ENCODE data around the gene NUCKS1. TPM values are rescaled to one million over a fixed set of nuclear protein-coding genes. Genes with fewer than 3 reads are reported as not detected.
A peak's percentile ranks its signal among the peaks of the same experiment; 100 is the strongest.

NUCKS1 gene
- total and polyA plus RNA-seq, 2 of the 4 experiments (the other 2 are of a cell fraction) = 37.9 to 103 TPM

DNA sequence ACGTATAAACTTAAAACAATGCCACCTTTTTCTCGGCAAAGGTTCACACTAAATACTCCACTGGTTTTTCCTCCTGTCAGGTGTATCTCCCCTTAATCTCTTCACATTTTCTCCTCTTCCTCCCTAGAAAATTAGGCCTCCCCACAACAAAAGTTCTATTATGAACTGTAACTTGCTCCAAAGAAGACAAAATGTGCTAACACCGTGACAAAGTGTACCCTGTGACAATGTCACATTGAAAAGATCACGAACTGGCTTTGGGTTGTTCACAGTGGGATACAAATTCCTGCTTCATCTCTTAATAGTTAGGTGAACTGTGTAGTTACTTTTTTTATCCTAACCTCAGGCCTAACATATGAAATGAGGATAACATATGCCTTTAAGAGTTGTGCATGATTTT is 6.0 kb downstream of the NUCKS1 start:
- CTCF ChIA-PET = interaction anchor here (0.9 kb wide), 1 partner anchor 17 kb away, joined by 3 read pairs; no protein-coding TSS in a partner anchor

More for the DNA sequence above, 6.0 kb downstream of the NUCKS1 start:
- Histone ChIP-seq H2AK5ac (ENCODE audit: low read depth, low read length) (no peak overlapping the region), H3K36me3 (ENCODE audit: control insufficient read depth, insufficient read depth, low read length) (peaks cover 4% of the 10 kb centered on the region), H2AFZ (replicated peaks; ENCODE audit: low read length, poor library complexity) (no peak overlapping the region), H3K18ac (ENCODE audit: low read depth, low read length) (no peak overlapping the region), H3K9me1 (ENCODE audit: insufficient read depth, low read length) (peaks cover 12% of the 10 kb centered on the region), H2BK120ac (ENCODE audit: low read depth, low read length) (no peak overlapping the region), H3K4me3 (ENCODE audit: insufficient read depth, low read depth, low read length) (no peak overlapping the region), H3K9me3 (ENCODE audit: control insufficient read depth, insufficient read depth, low read length) (no peaks in the 10 kb centered on the region), H4K91ac (ENCODE audit: insufficient read depth, low read depth, low read length) (no peak overlapping the region), H3K4me2 (ENCODE audit: low read depth, low read length) (no peak overlapping the region), H2AK9ac (replicated peaks; ENCODE audit: low read depth, low read length, poor library complexity) (no peak overlapping the region), H3K27me3 (ENCODE audit: control insufficient read depth, insufficient read depth, low read length) (no peaks in the 10 kb centered on the region), H3K9ac (ENCODE audit: low read depth, low read length) (no peak overlapping the region), H3K27ac (ENCODE audit: insufficient read depth, low read length) (no peak overlapping the region), H4K20me1 (ENCODE audit: insufficient read depth, low read length) (peaks cover 84% of the 10 kb centered on the region), H3K56ac (ENCODE audit: extremely low read depth, insufficient read depth, low read length) (no peak overlapping the region), H2BK5ac (ENCODE audit: low read depth, low read length, poor library complexity, severe bottlenecking) (no peak overlapping the region), H3K4me1 (ENCODE audit: control insufficient read depth, insufficient read depth, low read length) (peaks cover 5% of the 10 kb centered on the region; the same call in 1 of the 2 replicates), H3K23ac (ENCODE audit: low read depth, low read length) (peak overlapping the region; percentile 21; the same call in 1 of the 2 replicates), H2BK20ac (ENCODE audit: low read depth, low read length) (no peak overlapping the region), H3K14ac (replicated peaks; ENCODE audit: low read depth, low read length) (no peak overlapping the region), H4K5ac (ENCODE audit: low read depth, low read length) (no peak overlapping the region), H2BK15ac (ENCODE audit: low read depth, low read length) (no peak overlapping the region), H3K4ac (ENCODE audit: low read depth, low read length) (no peak overlapping the region), H3K79me1 (ENCODE audit: low read depth in 1 of 2, low read length in 2 of 2) (peaks cover 3 to 44% of the 10 kb centered on the region in 2 experiments), H4K8ac (ENCODE audit: low read depth in 2 of 2, low read length in 2 of 2) (no peak overlapping the region)
- dilution Hi-C loops (cut with HindIII; ENCODE audit: low sequenced_read_pairs, unreplicated experiment) (no loop called here), in situ Hi-C loops (cut with MboI; ENCODE audit: low sequenced_read_pairs) (no loop called here), intact Hi-C loops (cut with micrococcal nuclease) (no loop called here)
- TF ChIP-seq FOS (IDR thresholded peaks at IDR 0.05; ENCODE audit: low read depth, low read length) = no peak
- TF ChIP-seq, protein P1, sequence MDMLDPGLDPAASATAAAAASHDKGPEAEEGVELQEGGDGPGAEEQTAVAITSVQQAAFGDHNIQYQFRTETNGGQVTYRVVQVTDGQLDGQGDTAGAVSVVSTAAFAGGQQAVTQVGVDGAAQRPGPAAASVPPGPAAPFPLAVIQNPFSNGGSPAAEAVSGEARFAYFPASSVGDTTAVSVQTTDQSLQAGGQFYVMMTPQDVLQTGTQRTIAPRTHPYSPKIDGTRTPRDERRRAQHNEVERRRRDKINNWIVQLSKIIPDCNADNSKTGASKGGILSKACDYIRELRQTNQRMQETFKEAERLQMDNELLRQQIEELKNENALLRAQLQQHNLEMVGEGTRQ (IDR thresholded peaks at IDR 0.05; ENCODE audit: low read depth, low read length) = no peak
- TF ChIP-seq CTCF (conservative IDR thresholded peaks at IDR 0.05; ENCODE audit: low read depth, low read length) = no peak
- TF ChIP-seq RAD21 (IDR thresholded peaks at IDR 0.05; ENCODE audit: low read length) = no peak
- TF ChIP-seq MAFK (IDR thresholded peaks at IDR 0.05; ENCODE audit: low read depth, low read length) = no peak
- no peak for TF ChIP-seq SMC3 (IDR thresholded peaks at IDR 0.05; ENCODE audit: low read depth, low read length)
- no peak for TF ChIP-seq POLR2A (IDR thresholded peaks at IDR 0.05; ENCODE audit: low read depth, low read length)
- TF ChIP-seq CEBPB (IDR thresholded peaks at IDR 0.05; ENCODE audit: low read depth, low read length) = no peak
- no peak for TF ChIP-seq RCOR1 (IDR thresholded peaks at IDR 0.05; ENCODE audit: insufficient replicate concordance, low read length)
- no peak for TF ChIP-seq RFX5 (IDR thresholded peaks at IDR 0.05; ENCODE audit: low read depth, low read length)
- TF ChIP-seq CHD1 (IDR thresholded peaks at IDR 0.05; ENCODE audit: low read depth, low read length) = no peak
- TF ChIP-seq ELK1 (IDR thresholded peaks at IDR 0.05; ENCODE audit: borderline replicate concordance, low read depth, low read length) = no peak
- POLR2A ChIA-PET (ENCODE audit: unreplicated experiment) = interaction anchor here (0.6 kb wide), 1 partner anchor 37 kb away, joined by 11 read pairs; no protein-coding TSS in a partner anchor
- no TSS peak for BruUV-seq (replicated peaks)
- DNase-seq (no peak), ATAC-seq (ENCODE audit: low read depth) (no peak)
- 25% methylated on average over 2 of the region's 4 CpGs; no CpG with 5 or more reads in 1 of the 2 experiments for WGBS, 2 experiments (ENCODE audit: extremely low coverage in 2 of 2, insufficient read length in 1 of 2)

Measured in IMR-90 (cell line).